CD4-positive, alpha-beta T cell treated with Interleukin-17A for 1 hour (primary cell): Measurements from ENCODE around the gene SMC1B.
"Not testable (repeated sequence)": the region's sequence is repeated elsewhere in the genome, so short reads cannot be mapped to it uniquely, and the experiment has no call there.

Experiments used
- DNase-seq: peaks from one replicate; pipeline ENCODE4 v3.0.0-alpha.2; 2020

The SMC1B gene

DNA sequence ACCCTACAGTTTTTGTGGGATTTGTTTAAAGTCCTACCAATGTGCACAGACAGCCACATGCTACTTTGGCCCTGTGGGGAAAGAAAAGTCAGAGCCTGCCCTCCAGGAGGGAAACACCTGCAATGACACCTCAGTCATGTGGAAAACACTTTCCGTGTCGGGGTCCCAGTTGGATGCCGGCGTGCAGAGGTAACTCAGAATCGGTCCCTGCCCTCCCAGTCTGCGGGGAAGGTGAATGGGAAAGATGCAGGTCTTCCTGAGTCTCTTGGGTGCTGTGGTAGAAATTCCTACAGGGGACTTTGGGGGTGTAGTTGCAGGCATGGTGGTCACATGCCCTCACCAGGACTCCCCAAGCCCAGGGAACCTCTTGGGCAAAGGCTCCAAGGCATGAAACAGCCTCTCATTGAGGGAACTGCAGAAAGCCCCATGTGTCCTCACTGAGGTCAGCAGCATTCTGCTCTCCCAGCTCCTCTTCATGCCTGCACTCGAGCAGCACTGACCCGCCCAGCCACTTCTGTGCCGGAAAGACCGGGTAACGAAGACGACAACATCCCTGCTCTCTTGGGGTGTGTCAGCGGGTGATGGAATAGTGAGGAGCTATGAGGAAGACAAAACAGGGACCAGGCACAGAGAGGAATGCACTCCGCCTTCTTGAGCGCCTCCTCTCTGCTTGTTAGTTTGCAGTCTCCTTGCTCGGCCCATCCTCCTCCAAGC is 4.8 kb upstream of the SMC1B start:
- DNase-seq, result no peak

DNA sequence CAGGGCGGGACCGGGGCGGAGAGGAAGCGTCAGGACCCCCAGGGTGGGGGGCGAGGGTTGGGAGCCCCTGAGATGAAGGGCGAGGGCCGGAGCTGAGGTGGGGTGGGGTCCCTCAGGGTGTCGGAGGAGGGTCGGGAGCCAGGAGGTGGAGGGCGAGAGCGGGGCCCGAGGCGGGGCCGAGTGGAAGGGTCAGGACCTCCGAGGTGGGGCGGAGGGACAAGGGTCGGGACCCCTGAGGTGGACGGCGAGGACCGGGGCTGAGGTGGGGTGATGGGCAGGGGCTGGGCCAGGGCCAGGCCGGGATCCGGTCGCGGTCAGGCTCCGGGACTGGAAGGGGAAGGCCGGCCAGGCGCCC is 409 bp downstream of the SMC1B start:
- no peak for DNase-seq

DNA sequence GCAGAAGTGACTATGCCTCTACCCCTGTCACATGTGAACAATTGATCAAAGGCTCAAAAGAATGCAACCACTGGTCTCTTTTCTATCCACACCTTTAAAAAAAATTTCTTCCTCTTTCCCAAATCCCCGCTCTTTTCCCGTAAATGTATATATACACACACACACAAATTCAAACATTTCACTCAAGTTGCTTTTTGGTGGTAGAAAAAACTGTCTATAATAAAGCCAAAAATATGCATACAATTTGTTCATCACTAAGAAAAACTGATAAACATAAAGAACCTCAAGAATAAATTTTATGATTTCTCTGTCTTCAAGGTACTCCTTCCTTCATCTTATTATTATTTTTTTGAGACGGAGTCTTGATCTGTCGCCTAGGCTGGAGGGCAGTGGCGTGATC is 5.6 kb downstream of the SMC1B start:
- DNase-seq, result no peak

DNA sequence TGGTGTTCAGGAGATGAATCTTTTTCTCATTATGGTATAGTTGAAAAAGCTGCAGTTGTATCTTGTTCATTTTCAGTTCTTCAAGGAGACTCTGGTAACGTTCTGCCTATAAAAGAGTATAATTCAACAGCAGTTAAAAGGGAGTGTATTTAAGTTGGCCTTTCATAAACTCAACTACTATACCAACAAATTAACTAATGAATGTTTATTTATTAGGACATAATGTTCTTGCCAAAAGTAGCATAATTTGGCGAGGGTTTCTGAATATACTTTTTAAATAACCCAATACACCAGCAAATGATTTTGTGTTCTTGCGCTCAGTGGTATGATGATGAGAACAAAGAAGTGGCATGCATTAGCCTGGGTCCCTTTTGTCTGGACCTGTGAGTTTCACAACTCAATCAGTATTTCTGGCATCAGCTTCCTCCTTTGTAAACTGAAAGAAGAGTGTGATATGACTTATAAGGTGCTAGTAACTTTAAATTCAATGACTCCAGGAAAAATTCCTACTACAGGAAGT is 10.9 kb downstream of the SMC1B start:
- DNase-seq, result no peak

DNA sequence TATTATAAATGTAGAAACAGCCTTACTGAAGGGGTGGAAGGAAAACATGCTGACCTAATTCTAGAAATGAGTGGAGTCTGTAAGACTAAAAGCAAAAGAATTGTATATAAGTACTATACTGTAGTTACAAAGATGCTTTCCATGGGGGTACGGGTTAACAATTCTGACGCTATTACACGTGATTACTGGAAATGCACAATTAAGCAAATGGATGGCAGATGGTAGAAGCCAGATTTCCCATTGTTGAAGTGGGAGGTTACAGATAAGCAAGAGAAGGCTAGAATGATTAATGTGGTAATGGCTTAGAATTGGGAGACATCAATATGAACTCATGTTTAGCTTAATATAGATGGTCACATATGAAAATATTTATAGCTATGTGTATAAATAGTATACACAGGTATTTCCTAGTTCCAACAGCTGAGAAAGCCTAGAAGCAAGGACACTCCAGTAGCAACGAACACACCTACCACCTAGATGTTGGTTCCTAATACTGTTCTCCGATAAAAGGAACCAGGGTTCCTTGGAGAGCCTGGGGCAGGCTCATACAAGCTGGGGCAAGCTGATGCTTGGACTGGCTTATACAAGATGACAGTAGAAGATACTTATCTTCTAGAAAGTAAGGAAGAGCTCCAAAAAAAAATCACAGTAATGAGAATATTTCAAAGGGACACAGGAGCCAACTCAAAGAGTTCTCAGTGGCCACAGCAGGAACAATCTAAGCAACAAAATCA is 13.5 kb downstream of the SMC1B start:
- DNase-seq, result no peak

DNA sequence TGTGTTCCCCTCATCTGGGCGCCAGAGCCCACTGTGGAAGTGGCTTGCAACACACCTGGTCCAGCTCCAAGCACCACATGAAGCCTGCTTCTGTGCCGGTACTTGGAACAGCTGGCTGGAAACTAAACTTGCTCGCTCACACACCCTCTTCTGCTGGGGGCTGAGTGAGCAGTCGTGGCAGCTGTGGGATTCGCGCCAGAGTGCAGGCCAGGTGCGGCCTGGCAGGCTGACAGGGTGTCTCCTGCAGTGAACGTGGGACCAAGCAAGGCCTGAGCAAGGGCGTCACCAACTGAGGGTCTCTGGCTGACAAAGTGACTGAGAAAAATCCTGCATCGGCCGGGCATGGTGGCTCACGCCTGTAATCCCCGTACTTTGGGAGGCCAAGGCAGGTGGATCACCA is 15.2 kb downstream of the SMC1B start:
- no peak for DNase-seq

DNA sequence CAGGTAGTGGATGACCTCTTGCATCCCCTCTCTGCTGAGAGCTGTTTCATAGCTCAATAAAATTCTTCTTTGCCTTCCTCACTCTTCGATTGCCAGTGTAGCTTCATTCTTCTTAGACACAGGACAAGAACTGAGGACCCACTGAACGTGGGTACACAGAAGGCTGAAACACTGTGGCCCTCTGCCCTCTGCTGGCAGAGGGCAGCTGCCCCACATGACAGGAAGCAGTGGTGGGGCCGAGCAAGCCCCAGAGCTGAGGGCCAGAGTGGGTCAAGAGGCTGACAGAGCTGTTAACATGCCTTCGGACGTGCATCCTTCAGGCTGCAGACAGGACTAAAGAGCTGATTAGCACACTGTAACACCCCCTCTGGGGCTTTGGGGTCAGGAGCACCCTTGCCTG is 15.6 kb downstream of the SMC1B start:
- peak; percentile 18 for DNase-seq

DNA sequence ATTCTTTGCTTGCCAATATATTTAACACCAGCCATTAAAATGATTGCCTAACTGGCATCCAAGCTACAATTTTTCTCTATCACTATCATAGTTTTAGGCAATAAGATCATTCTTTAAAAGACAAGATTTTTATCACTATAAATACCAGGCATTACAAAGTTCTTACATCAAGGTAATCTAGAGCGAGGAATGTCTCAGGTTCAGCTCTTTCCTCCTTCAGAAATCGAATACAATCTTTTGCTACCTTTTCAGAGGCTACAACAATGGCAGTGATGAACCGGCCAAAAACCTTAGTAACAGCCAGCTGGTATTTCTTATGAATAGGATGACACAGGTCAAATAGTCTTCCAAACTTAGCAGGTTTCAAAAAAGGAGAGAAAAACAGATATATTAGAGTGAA is 23.9 kb downstream of the SMC1B start:
- DNase-seq, result no peak

DNA sequence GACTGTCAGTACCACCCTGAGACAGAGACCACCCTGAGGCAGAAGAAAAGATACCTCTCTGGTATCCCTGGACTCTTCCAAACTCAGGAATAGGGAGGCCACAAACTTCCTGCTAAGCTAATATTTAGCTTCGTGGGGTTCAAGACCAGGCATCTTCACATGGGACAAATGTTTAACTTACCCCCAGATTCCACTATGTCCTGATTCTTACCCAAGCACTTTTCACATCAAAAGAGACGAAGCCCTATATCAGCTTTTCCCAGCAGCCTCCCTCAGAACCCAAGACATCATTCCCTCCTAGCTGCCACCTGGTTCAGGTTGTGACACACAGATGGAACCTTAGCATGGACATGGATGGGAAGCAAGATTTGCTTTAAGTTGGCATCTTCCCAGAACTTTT is 32.1 kb downstream of the SMC1B start:
- DNase-seq, result no peak

DNA sequence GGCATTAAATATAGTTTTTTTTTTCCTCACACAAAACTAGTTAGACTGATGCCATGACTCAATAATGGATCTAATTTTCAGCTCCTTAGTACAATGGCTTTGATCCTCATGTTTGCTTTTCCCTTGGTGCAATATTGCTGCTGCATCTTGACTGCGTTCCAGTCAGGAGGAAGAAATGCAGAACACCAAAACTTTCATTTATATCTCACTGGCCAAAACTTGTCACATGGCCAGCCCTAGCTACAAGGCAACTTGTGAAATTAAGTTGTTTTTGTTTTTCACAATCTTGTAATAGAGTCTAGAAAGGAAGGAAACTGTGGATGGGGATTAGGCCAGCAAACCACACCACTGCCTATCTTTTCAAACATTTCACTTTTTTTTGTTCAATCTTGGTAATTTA is 36.7 kb downstream of the SMC1B start:
- no peak for DNase-seq

DNA sequence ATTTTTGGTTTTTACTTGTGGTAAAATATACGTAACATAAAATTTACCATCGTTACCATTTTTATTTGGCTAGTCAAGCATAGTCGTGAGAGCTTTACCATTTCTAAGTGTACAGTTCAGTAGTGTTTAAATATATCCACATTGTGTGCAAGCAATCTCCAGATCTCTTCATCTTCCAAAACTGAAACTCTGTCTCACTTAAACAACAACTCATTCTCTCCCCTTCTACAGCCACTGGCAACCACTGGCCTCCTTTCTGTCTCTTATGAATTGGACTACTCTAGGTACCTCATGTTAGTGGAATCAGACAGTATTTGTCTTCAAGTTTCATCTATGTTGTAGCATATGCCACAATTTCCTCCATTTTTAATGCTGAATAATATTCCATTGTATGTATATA is 37.4 kb downstream of the SMC1B start:
- DNase-seq, result no peak

DNA sequence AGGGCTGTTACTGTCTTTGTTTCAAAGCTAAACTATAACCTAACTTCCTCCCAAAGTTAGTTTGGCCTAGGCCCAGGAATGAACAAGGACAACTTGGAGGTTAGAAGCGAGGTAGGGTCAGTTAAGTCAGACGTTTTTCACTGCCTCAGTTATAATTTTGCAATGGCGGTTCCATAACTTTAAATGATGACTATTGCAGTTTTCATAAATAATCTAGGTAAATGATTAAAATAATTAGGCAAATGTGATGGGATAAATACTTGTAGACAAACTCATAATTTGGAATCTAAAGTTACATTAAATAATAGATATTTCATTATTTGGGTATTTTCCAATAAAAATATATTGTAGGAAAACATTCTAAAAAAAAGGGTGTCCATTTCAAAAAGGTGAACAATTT is 39.8 kb downstream of the SMC1B start:
- DNase-seq, result not testable (repeated sequence)

DNA sequence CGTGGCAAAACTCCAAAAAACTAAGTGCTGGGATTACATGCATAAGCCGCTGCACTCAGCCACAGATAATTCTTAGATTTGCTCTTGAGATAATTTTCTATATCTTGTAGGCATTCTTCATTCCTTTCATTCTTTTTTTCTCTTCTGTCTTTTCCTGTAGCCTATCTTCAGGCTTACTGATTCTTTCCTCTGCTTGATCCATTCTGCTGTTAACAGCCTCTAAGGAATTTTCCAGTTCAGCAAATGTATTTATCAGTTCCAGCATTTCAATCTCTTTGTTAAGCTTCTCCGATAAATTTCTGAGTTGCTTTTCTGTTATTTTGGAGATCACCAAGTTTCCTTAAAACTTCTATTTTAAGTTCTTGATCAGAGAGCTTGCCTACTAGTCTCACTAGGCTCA is 46.7 kb downstream of the SMC1B start:
- no peak for DNase-seq

DNA sequence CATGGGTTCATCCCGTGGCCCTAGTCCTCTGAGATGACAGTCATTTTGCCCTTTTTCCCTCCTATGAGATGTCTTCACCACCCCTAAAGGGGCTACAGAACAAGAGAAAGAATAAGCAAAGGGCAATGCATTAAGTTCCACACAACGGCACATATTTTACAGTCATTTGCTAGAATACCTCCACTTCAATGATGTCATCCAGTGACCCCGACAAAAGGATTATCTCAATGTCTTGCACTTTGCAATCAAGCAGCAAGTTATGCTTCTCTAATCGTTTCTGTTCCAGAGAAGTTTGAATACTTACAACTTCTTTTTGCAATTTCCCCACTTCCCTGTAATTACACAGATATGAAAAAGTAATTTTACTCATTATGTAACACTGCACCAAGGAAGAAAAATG is 53.8 kb downstream of the SMC1B start:
- DNase-seq, result no peak

DNA sequence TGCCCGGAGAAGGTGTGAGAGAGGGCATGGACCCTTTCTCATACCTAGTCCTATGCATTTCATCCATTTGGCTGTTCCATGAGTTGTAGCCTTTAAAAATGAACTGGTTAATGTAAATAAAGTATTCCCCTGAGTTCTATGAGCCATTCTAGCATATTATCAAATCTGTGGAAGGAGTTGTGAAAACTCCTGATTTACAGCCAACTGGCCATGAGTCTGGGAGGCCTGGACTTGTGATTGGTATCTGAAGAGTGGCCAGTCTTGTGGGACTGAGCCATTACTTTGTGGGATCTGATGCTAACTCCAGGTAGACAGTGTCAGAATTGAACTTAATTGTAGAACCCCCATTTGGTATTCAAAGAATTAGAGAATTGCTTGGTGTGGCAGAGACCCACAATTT is 55.3 kb downstream of the SMC1B start:
- DNase-seq, result no peak

DNA sequence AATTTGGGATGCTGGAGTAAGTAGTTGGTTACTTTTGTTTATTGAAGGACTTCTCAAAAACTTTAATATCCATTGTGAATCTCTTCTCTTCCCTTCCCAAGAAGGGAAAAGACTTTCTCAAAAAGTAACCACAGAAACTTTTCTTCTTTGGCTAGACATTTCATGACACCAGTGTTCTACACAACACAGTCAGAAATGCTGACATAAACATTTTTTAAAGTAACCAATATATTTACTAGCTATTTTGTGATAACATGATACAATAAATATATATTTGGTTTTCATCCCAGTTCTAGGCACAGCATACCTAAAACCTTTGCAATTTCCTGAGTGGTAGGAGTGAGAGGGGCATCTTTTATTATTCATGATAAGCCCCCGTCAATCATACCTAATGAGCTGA is 55.9 kb downstream of the SMC1B start:
- DNase-seq, result no peak

DNA sequence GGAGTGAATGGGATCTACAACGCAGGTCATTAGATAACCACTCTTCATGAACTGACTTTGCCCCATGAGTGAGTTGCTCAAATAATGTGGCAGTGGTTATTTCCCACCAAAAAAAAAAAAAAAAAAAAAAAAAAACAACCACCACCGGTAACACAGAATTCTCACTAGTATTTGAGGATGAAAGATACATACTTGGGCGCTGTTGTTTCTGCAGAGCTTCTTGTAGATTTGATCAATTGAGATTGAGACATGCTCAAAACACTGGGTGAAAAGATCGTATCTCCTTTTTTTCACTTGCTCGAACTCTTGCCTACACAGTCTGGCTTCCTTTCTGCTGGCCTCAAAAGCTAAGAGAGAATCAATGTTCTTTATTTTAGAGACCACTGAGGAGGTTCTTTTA is 59.6 kb downstream of the SMC1B start:
- DNase-seq, result no peak

DNA sequence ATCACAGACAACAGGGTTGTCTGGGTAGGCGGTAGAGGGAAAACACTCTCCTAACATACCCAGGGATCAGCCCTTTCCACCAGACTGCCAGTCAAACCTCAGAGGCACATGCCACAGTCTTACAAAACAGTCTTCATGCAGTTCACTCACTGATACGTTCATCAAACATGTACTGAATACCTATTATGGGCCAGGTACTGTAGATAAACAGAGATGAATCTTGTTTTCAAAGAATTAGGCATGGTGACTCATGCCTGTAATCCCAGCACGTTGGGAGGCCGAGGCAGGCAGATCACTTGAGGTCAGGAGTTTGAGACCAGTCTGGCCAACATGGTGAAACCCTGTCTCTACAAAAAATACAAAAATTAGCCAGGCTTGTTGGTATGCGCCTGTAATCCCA is 60.6 kb downstream of the SMC1B start:
- DNase-seq, result not testable (repeated sequence)

DNA sequence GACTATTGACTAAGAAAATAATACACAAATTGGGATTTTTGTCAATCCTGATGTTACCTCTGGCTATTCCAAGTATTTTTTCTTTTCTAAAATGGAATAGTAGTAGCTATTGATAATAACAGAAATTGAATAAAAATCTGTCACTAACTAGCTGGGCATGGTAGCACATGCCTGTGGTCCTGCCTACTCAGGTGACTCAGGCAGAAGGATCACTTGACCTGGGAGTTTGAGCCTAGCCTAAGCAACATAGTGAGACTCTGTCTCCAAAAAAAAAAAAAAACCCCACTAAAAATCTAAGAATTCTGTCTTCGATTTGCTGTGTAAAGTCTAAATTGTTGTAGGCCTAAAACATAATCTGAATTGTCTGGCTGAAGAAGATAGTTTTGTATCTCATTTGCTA is 61.4 kb downstream of the SMC1B start:
- DNase-seq, result no peak

DNA sequence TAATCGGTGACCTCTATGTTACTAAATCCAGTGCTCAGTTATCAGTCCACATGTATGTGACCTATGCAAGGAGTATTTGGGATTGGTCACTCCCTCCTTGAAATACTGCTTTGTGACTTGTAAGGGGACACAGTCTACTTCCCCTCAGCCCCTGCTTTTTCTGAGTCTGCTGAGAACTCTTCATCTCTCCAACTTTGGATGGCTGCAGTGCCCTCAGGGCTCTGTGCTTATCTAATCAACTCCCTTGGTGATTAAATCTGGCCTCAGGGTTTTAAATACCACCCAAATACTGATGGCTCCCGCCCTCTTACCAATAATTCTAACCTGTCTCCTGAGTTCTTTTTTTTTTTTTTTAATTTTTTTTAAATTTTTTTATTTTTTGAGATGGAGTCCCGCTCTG is 63.5 kb downstream of the SMC1B start:
- DNase-seq, result no peak

DNA sequence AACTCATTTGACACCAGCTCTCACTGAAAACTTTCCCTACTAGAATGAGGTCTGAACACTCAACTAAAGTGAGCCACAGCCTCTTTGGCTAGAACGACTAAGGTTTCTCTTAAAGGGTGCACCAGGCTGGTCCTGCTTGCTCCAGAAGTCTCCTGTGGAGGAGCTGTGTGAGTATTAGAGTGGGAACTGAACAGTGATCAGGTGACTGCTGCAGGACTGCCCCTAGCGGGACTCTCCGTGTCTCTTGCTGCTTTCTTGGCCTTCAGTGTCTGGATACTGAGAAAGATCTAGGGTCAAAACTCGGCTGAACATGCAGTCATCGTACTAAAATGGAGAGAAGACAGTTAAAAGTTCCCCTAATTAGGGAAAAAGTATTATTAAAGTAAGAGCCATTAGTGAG is 69.1 kb downstream of the SMC1B start:
- DNase-seq, result no peak

DNA sequence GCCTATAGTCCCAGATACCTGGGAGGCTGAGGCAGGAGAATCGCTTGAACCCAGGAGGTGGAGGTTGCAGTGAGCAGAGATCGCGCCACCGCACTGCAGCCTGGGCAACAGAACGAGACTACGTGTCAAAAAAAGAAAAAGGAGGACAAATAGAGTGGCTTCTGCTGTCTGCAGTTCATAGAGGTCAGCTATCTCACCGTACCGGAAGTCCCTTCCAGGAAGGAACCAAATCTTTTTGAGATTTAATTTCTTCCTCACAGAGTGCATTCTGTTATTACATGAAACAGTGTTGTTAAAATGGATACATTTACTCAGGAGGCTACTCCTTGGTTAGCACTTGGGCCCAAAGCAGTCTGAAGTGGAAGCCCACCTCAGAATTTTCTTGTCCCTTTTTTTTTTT is 70.3 kb downstream of the SMC1B start:
- DNase-seq, result no peak

DNA sequence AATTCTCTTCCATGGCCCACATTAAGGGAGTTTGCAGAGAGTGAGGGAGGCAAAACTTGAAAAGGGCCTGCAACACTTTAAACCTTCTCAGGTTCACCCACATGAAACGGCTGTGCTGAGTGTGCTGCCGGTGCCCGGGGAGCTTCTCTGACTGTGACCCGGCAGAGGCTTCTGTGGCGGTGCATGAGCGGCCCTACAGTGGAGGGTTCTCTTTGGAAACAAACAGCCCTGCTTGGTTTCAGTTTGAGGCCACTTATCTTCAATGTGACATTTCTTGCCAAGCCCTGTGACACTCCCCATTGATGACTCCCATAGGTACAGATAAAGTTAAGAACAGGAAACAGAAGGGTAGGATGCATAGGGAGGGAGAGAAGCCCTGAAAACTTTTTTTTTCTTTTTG is 71.9 kb downstream of the SMC1B start:
- peak; percentile 56 for DNase-seq

DNA sequence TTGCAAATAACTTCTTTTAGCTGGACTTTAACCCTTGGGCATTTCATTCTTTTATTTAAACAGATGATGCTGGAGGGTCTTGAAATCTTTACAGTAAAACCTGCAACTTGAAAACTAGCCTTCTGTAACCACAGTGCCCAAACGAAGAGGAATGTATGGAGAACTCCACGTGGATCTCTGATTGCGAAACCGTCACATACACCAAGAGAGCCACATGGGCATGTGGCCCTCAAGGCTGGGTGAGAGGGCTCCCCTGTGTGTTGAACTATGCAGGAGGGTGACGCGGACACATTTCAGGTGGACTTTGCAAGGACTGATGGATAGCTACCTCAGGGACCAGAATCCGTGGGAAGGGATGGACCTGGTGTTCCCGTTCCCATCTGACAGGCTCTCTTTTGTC is 73.1 kb downstream of the SMC1B start:
- no peak for DNase-seq

DNA sequence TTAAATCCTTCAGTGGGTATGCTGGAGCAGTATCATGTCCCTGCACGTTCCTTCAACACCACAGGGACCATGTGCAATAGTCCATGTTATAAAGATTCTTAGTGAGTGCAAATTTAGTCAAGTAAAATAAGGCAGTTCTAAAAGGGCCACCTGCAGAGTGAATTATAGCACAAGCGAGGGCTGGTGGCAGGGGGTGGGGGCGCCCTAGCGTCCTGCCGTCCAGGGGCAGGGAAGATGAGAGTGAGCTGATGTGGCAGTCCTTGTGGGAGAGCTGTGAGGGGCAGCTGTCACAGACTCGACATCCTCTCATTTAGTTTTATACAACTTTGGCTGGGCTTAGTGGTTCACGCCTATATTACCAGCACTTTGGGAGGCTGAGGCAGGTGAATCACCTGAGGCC is 74.6 kb downstream of the SMC1B start:
- DNase-seq, result no peak
